KBM-7 (cell line): ENCODE results near the gene CDC20.

Experiments
- DNase-seq: peaks from one replicate; pipeline ENCODE4 v3.0.0-alpha.2; 2015
- in situ Hi-C: fragments of 300-500 bp; cut with MboI; formaldehyde crosslinking; loops from 2 replicates; pipeline ENCODE4 v1.14.3; 2020; ENCODE audit warnings: low sequenced_read_pairs, low pct_unique_long_range_greater_than_20kb, mixed read lengths

CDC20 gene

DNA sequence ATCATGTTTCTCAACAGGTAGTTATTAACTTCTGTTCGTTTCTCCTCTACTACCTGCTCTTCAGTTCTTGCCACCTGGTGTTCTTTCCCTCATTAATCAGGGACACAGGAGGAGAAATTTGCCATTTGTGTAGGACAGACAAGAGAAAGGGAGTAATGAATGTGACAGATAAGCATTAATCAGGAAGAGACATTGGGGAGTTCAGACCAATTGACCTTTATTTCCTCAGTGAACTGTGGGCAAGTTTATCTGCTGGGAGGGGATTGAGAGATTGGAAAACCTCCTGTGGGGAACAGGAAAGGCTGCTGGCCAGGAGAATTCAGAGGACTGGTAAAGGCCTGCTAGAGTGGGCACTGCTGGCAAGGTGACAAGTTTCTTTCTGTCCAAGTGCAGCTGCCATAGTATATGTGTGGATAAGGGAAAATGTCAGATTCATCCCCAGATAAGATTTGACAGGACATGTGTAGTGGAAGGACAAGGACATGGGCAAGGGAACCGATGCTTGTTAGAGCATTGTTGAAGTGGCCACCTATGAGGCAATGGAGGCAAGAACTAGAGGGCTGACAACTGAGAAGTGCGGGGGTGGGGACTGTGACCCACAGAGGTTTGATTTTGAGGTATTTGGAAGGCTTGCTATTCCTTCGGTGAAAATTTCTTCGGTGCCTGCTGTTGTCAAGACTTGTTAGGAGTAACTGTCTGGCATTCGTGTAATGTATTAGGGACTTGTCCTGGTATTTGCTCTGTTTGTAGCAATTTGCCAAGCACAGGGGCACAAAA lies 43.5 kb downstream of the CDC20 start:
- in situ Hi-C loops, result no loop called here

DNA sequence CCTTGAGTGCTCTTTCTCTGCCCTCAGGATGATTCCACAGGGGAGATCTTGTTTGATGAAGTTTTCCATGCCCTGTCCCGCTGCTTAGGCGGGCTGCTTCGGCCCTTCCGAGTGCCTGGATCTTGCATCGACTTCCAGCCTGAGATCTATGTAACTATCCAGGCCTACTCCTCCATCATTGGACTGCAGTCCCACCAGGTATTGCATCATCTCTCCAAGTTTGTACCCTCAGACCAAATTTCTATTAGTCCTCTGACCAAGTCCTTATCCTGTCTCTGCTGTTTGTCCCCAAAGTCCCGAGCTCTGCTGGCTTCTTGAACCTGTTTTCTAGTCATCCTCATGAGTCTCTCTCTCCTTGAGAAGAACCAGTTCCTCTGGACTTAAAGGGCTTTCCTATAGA lies 45.6 kb downstream of the CDC20 start:
- no peak for DNase-seq
- in situ Hi-C loops, result no loop called here

More for the DNA sequence above, 43.5 kb downstream of the CDC20 start:
- no peak for DNase-seq

DNA sequence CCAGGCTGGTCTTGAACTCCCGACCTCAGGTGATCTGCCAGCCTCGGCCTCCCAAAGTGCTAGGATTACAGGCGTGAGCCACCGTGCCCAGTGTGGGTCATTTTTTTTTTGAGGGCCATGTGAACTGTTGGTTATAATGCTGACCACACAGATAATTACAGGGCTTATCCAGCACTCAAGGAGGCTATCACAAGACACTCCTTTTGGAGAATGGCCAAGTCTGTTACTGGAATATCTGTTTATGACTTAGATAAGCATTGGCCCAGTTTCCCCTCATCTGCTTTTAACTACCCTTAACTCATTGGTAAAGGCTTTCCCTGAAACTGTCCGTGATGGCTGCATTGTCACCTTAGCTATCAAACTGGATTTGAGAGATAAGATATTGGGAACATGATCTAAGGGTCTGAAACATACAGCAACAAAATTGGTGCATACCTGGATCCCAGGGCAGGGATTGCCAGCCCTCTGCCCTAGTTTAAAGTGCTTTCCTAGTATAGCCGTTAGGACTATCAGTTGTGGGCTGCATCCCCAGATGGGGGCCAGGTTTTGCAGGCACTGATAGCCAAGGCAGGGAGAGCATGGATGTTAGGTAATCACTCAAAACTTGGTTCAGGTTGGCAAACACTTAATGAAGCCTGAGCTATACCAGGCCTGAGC lies 46.6 kb downstream of the CDC20 start:
- in situ Hi-C loops, result no loop called here
- no peak for DNase-seq

DNA sequence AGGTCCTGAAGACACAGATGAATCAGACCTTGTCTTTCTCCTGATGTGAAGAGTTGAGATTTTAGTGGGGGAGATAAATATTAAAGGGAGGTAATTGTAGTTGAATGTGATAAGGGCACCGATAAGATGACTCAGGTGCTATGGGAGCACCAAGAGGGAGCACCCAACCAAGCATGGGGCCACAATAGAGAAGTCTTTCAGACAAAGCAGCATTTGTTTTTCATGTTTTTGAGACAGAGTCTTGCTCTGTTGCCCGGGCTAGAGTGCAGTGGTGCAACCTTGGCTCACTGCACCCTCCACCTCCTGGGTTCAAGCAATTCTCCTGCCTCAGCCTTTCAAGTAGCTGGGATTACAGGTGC lies 47.1 kb downstream of the CDC20 start:
- in situ Hi-C loops, result no loop called here
- no peak for DNase-seq

DNA sequence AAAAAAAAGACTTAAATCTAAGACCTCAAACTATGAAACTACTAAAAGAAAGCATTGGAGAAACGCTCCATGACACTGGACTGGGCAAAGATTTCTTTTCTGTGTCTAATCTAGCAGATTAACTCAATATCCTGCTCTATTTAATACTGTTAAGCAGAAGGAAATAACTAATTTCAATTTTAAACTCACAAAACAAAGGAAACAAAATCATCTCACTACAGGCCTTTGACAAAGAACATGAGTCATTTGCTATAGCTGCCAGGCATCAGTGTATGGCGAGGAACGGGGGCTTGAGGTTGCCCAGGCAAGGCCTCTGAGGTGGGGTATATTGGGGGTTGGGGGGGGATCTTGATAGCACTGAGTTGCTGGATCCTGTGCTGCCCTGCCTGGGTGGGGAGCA lies 51.8 kb downstream of the CDC20 start:
- DNase-seq, result no peak
- in situ Hi-C loops, result no loop called here
